ENCODE results near the gene MAGEL2.
"Not testable (repeated sequence)": the region's sequence is repeated elsewhere in the genome, so short reads cannot be mapped to it uniquely, and the experiment has no call there.

The MAGEL2 gene

GRCh38 chr15:23628612-23629233 lies 18.9 kb downstream of the MAGEL2 start:
- ChIA-PET CTCF (no interaction called here), POLR2A (ENCODE audit: low non-redundant PET) (no interaction called here)
- TF ChIP-seq CTCF (conservative IDR thresholded peaks at IDR 0.05; ENCODE audit: low read depth) = no peak
- H3K27ac ChIP-seq = no peak overlapping the region
- DNase-seq (ENCODE audit: low spot score) = no peak

- no peak overlapping the region for H3K27ac ChIP-seq
- no peak for DNase-seq (ENCODE audit: low spot score)
- TF ChIP-seq CTCF (conservative IDR thresholded peaks at IDR 0.05; ENCODE audit: low read depth) = no peak
- ChIA-PET POLR2A (ENCODE audit: low non-redundant PET) (no interaction called here), CTCF (interaction anchor here (0.7 kb wide), 1 partner anchor 238 kb away, joined by 3 read pairs; no protein-coding TSS in a partner anchor)
These were observed 31.1 kb downstream of the MAGEL2 start for GRCh38 chr15:23616536-23616935.

- POLR2A ChIA-PET (ENCODE audit: low non-redundant PET) = no interaction called here
These were observed 41.4 kb downstream of the MAGEL2 start for GRCh38 chr15:23606226-23606625.

GRCh38 chr15:23602124-23602523 lies 45.5 kb downstream of the MAGEL2 start:
- no peak for TF ChIP-seq CTCF (conservative IDR thresholded peaks at IDR 0.05; ENCODE audit: low read depth)
- no peak overlapping the region for H3K27ac ChIP-seq
- ChIA-PET CTCF (no interaction called here), POLR2A (ENCODE audit: low non-redundant PET) (no interaction called here)
- no peak for DNase-seq (ENCODE audit: low spot score)

More at GRCh38 chr15:23606226-23606625, 41.4 kb downstream of the MAGEL2 start:
- CTCF ChIA-PET = interaction anchor here (0.6 to 0.7 kb wide), 2 partner anchors 152 to 323 kb away, joined by 3 read pairs; no protein-coding TSS in a partner anchor
- H3K27ac ChIP-seq = no peak overlapping the region
- DNase-seq (ENCODE audit: low spot score) = no peak
- no peak for TF ChIP-seq CTCF (conservative IDR thresholded peaks at IDR 0.05; ENCODE audit: low read depth)

GRCh38 chr15:23599053-23599452 lies 48.6 kb downstream of the MAGEL2 start:
- H3K27ac ChIP-seq = no peak overlapping the region
- ChIA-PET CTCF (no interaction called here), POLR2A (ENCODE audit: low non-redundant PET) (no interaction called here)
- no peak for DNase-seq (ENCODE audit: low spot score)
- TF ChIP-seq CTCF (conservative IDR thresholded peaks at IDR 0.05; ENCODE audit: low read depth) = no peak

GRCh38 chr15:23597278-23597677 lies 50.4 kb downstream of the MAGEL2 start:
- POLR2A ChIA-PET (ENCODE audit: low non-redundant PET); CTCF ChIA-PET; DNase-seq (ENCODE audit: low spot score); H3K27ac ChIP-seq: not testable (repeated sequence)

- H3K27ac ChIP-seq = no peak overlapping the region
- no peak for DNase-seq (ENCODE audit: low spot score)
- no peak for TF ChIP-seq CTCF (conservative IDR thresholded peaks at IDR 0.05; ENCODE audit: low read depth)
- ChIA-PET CTCF (no interaction called here), POLR2A (ENCODE audit: low non-redundant PET) (no interaction called here)
These were observed 50.9 kb downstream of the MAGEL2 start for GRCh38 chr15:23596736-23597135.
